HG03378 (cell line): ENCODE measurements around the gene PNKP.

Experiments used
- ATAC-seq: cut with Tn5 transposase; IDR thresholded peaks from one replicate; pipeline ENCODE4 v1.9.1; 2021; ENCODE audit warnings: mild to moderate bottlenecking, moderate library complexity; ENCODE audit not compliant: unreplicated experiment

Gene PNKP

DNA sequence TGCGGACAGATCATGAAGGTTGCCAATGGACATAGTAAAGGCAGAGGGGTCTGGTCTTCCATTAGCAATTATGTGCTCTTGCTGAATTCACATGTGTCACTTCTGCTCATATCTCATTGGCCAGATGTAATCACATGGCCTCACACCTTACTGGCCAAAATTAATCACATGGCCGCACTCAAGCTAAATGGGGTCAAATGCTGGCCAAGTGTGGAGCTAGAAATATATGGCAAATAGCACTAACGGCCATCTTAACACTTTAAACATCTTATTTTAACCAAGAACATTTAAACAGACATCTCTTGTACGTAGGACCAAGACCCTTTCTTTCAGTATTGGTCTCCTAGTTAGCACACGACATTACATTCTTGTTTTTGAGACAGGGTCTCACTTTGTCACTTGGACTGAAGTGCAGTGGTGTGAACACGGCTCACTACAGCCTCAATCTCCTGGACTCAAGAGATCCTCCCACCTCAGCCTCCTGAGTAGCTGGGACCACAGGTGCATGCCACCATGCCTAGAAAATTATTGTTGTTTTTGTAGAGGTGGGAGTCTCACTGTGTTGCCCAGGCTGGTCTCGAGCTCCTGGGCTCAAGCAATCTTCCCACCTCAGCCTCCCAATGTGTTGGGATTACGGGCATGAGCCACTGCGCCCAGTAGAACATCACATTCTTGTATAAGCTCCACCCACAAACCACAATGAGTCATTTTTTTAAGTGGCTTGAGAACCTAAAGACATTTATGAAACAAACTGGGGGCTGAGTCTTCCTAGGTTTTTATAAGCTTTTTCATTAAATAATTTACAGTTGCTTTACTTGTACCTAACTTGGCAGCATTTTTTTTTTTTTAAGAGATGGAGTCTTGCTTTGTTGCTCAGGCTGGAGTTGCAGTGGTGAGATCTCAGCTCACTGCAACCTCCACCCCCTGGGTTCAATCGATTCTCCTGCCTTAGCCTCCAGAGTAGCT lies 19.4 kb downstream of the PNKP start:
- no peak for ATAC-seq

DNA sequence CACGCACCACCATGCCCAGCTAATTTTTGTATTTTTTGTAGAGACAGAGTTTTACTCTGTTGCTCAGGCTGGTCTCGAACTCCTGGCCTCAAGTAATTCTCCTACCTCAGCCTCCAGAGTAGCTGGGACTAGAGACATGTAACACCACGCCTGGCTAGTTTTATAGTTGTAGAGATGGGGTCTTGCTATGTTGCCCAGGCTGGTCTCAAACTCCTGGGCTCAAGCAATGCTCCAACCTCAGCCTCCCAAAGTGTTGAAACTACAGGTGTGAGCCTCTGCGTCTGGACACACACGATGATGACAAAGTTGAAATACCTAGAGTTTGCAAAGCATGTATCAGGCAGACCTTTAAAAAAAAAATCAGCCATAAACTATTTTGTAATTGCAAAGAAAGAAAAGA lies 21.0 kb downstream of the PNKP start:
- no peak for ATAC-seq

DNA sequence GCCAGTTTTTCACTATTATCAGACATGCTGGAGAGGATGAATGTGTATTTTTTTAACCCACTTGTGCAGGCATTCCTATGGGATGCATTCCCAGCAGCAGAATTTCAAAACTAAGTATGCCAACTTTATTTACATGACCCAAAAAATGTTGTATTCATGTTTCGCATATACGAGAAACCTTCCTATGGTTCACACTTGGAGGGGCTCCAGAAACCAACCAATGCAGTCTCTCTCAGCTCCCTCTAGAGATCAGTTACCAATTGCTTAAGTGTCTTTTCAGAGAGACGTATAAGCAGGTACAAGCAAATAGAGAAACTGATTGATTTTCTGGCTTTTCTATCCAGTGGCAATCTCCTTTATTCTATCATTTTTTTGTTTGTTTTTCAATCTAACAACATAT lies 22.0 kb downstream of the PNKP start:
- no peak for ATAC-seq

GRCh38 chr19:49844138-49845095 lies 23.0 kb downstream of the PNKP start:
- no peak for ATAC-seq

DNA sequence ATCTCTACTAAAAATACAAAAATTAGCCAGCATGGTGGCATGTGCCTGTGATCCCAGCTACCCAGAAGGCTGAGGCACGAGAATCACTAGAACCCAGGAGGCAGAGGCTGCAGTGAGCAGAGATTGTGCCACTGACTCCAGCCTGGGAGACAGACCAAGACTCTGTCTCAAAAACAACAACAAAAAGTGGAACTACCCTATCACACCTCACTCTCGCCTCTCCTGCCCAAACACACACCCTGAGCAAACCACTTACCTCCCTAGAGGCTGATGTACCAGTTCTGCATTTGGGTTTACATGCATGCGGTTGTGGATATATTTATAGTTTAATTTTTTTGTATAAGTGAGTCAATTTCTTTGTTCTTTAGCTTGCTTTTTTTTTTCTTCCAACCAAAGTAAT lies 24.1 kb downstream of the PNKP start:
- no peak for ATAC-seq

DNA sequence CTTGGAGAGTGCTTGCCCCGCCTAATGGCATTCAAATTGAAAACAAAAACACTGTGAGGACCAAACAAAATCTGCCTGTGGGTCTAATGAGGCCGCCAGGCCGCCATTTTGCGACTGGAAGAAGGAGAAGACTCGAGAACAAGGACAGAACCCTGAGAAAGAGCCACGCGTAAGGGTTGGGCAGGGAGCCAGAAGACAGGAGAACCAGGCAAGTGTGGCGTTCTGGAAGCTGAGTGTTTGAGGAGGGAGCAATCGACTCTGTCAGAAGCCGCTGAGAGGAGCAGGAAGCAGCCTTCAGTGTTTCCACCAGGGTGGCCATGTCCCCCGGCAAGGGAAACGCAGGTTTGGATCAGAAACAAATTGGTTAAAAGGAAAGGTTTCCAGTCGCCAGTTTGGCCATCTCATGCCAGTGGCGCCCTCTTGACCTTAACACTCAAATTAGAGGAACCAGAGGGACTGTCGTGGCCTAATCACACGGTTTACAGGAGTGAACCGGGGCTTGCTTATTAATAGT lies 26.6 kb downstream of the PNKP start:
- no peak for ATAC-seq

GRCh38 chr19:49840321-49840720 lies 27.1 kb downstream of the PNKP start:
- no peak for ATAC-seq

DNA sequence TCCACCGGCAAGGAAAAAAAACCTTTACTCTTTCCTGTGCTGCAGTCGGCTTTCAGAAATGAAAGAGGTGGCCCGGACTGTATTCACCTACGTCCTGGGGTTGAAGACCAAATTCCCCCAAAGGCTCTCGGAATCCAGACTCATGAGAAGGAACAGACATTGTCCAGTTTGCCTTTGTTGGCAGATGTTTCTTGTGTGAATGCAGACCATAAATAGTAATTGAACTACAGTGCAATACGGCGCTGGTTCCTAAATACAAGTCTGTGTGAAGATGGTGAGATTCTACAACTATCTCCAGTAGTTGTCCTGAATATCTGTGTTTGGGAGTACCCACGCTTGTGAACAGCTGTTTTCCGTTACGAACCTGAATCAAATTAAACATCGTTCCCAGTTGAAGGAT lies 27.7 kb downstream of the PNKP start:
- no peak for ATAC-seq

- no peak for ATAC-seq
Observed at GRCh38 chr19:49838885-49839588, 28.3 kb downstream of the PNKP start.

DNA sequence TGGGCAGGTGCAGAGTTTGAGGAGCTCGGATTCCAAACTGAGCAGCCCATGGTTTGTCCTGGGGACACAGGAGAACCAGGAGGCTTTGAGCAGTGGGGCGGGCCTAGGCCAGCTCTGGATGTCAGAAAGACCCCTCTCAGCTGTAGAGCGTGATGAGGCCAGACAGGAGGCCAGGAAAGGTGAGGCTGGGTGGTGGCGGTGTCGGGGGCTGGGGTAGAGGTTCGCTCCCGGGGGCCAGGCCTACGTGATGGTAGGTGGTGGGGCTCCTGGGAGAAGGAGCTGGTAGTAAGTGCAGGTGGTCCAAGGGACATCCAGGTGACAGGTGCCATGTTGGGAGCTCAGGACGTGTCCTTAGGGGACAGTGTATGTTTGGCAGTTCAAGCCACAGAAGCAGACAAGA lies 30.0 kb downstream of the PNKP start:
- ATAC-seq: no peak

DNA sequence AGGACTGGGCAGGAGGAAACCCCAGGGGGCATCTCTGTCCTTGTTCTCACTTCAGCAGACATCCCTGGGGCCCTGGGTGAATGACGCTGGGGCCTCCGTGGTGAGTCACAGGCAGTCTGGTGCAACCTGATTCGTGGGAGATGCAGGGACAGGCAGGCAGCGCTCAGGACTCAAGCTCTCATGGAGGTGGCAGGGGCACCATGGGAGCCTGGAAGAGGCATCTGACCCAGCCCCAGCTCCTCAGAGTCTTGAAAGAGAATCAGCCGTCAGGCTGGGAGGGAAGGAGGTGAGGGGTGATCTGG lies 30.4 kb downstream of the PNKP start:
- ATAC-seq: no peak

- no peak for ATAC-seq
Observed at GRCh38 chr19:49836176-49837008, 31.0 kb downstream of the PNKP start.

DNA sequence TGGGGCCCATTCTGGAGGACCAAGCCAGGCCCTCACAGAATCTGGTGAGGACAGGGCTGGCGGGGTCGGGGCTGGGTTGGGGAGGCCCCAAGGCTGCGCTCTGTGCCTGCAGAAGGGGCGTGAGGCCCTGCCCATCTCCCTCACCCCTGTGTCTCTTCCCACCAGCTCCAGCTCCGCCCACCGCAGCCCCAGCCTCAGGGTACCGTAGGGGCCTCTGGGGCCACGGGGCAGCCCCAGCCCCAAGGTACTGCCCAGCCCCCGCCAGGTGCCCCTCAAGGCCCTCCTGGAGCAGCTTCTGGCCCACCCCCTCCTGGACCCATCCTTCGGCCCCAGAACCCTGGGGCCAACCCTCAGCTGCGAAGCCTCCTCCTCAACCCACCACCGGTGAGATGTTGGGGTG lies 31.8 kb downstream of the PNKP start:
- ATAC-seq: no peak

- ATAC-seq: no peak
Observed at GRCh38 chr19:49833599-49833998, 33.8 kb downstream of the PNKP start.

GRCh38 chr19:49832556-49832955 lies 34.8 kb downstream of the PNKP start:
- ATAC-seq: no peak

GRCh38 chr19:49831592-49831991 lies 35.8 kb downstream of the PNKP start:
- ATAC-seq: no peak

GRCh38 chr19:49830766-49831165 lies 36.6 kb downstream of the PNKP start:
- no peak for ATAC-seq

- no peak for ATAC-seq
Observed at GRCh38 chr19:49829721-49830120, 37.7 kb downstream of the PNKP start.

GRCh38 chr19:49829200-49829599 lies 38.2 kb downstream of the PNKP start:
- ATAC-seq: no peak

DNA sequence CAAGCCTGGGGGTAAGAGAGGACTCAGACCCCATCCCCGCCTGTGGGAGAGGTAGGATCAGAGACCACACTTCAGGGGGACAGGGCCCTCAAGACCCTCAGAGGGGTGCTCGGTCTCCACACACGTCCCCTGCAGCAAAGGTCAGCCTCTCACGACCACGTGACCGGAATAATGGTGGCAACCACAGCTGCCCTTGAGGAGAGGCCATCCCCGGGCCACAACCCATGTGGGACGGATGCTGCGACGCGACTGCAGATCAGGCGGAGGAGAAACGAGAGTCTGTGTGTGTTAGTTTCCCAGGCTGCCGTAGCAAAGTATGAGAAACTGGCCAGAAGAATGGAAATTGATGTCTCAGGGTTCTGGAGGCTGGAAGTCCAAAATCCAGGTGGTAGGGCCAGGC lies 40.3 kb downstream of the PNKP start:
- ATAC-seq: no peak
